Glomerular visceral epithelial cell (primary cell): Measurements from ENCODE around the gene UBE2G2.

Experiments used
- DNase-seq: peaks from one replicate; pipeline ENCODE4 v3.0.0-alpha.2; 2016; ENCODE audit errors: extremely low spot score

The UBE2G2 gene

DNA sequence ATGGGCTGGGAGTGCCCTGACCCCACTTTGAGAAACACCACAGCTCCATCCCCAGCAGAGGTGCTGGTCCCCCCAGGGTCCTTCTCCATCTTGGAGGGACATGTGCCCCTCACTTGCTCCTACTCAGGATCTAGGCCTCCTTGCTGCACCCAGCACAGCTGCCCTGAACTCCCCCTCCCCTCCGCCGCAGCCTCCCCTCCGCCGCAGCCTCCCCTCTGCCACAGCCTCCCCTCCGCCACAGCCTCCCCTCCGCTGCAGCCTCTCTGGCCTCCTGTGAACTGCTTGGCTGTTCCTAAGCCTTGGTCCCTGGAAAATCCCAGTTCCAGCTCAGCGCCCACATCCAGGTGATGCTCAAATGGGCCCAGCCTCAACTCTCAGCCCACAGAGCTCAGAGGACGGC is 74.3 kb downstream of the UBE2G2 start:
- no peak for DNase-seq

DNA sequence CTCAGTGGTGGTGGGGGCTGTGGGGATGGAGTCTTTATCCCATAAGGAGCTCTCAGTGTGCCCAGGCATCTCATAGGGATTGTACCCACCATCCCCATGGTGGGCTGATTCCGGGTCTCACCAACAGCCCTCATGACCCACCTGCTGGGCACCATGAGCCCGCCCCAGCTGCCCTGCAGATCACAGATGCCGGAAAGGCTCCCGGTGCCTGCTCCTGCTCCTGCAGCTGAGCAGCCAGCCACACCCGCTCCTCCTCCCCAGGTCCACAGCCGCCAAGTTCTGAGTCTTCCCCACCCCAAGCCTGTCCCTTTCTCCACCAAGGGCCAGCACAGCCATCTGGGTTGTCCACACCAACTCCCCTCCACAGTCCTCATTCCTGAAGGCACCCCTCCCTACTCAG is 74.8 kb downstream of the UBE2G2 start:
- no peak for DNase-seq

DNA sequence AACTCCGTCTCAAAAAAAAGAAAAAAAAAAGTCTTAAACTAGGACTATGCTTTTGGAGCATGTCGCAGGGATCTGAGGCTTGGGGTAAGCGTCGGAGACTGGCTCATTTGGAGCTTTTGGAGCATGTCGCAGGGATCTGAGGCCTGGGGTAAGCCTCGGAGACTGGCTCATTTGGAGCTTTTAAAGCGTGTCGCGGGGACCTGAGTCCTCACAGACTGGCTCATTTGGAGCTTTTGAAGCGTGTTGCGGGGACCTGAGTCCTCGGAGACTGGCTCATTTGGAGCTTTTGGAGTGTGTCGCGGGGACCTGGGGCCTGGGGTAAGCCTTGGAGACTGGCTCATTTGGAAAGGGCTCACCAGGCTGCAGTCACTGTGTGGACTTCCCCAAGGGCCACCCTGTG is 76.7 kb downstream of the UBE2G2 start:
- no peak for DNase-seq

DNA sequence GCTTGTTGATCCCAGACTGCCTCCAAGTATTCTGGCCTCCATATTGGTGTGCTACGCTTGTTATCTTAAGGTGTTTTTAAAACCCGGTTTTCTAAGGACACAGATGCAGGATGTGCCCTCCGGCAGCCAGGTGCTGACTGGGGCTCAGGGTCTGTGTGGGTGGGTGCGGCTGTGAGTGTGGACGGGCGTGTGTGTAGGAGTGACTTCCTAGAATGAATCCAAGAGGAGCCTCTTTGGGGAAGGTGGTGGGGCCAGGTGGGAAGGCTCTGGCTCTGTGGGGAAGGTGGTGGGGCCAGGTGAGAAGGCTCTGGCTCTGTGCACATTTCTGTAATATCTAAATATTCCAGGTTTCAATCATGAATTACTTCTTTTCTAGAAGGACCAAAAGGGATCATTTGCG is 77.4 kb downstream of the UBE2G2 start:
- DNase-seq = no peak

DNA sequence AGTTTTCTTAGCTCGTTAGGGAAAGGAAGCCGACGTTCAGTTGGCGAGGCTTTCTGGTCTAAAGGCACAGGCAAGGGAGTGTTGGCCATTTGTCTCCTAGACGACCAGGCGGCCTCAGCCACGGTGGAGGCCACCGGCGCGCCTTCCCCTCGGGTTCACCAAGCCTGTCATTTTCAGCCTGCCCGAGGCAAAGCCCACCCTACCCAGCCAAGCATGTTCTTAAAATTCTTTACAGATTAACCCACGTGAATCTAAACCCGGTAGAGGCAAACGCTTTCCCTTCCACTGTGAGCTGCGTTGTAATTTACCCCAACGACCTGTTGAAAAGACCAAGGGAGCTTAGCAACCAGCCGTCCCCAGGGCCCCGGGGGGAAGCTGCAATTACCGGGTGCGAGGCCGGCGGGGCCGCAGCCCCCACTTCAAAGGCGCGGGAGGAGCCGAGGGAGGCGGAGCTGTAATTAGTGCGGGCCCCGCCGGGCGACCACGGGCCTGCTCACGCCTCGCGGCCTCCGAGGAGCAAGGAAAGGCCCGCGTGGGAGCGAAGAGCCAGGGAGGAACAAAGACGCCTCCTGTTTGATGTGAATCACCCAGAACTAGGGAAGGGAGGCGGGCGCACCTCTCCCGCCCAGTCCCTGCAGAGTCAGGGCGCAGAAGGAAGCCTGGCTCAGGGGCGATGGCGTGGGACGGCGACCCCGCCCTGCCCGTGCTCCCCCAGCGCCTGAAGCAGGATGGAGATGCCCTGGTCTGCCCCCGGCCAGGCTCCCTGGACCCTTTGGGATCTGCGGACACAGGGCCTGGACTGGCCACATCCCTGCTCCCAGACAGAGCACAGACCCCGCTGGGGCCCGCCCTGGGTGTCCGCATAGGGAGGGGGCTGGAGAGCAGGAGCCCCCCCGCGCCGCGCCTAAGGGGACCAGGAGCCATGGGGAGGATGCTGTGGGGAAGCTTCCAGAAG is 78.2 kb downstream of the UBE2G2 start:
- no peak for DNase-seq

DNA sequence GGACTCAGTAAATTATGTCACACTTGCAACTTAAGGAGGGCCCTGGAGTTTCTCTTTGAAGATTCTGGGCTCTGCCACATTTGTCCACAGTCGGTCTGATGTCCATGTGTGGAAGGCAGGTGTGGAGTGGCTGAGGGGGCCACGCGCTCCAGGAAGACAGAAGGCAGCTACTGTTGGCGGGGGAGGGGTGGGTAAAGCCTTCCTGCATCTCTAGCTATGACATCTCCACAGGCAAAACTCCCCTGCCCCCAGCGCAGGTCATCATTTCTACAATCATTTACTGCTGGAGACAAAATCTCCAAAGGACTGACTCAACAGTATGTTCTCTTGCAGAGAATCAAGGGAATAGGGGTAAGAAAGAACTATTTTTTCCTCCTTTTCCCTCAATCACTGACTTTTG is 78.9 kb downstream of the UBE2G2 start:
- no peak for DNase-seq

DNA sequence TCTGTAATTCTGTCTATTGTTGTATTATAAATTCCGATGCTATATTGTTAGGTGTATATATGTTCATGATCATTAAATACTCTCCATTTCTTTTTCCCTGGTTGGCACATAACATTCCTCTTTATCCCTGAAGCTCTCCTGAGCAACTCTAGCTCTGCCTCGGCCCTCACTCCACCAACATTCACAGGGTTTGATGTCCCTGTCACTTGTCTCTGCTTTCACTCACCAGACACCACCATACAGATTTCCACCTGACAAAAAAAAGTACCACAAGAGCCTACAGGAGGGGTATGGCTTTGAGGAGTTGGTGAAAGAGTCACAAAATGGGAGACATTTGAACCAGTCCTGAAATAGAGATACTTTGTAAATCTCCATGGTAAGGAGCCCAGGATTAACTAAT is 81.5 kb downstream of the UBE2G2 start:
- DNase-seq = no peak
